ENCODE data around the gene R3HCC1L. TPM values are rescaled to one million over a fixed set of nuclear protein-coding genes. Genes with fewer than 3 reads are reported as not detected.

R3HCC1L gene
- total RNA-seq, 4 donors from 2014 or later: 9.0 to 11.6 (median 9.9) TPM

DNA sequence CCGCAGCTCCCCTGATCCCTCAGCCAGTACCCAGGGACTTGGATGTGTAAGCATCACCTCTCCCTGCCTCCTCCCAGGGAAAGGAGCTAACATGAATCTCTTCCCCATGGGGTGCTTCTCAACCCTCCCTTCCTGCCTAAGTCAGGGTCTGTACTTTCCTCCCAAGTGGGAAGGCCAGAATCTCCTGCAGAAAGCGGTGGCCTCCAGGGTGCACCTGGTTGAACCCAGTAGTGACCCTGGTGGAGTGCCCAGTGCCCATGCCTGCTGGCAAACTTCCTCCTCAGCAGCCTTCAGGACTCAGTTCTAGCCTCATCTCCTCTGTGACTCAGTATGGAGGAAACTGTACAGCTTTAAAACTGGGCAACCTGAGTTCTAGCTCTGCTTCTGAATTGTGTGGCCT is 136.3 kb downstream of the R3HCC1L start:
- Histone ChIP-seq H3K4me3 (no peak overlapping the region), H3K4me1 (peaks cover 22 to 53% (median 47%) of the 10 kb centered on the region in 4 donors), H3K27me3 (no peaks in the 10 kb centered on the region), H3K9me3 (no peaks in the 10 kb centered on the region), H3K27ac (replicated peaks in 1 of 4) (no peak overlapping the region), H3K36me3 (no peaks in the 10 kb centered on the region)
- DNase-seq (ENCODE audit: extremely low spot score): no peak
- TF ChIP-seq, protein P1, sequence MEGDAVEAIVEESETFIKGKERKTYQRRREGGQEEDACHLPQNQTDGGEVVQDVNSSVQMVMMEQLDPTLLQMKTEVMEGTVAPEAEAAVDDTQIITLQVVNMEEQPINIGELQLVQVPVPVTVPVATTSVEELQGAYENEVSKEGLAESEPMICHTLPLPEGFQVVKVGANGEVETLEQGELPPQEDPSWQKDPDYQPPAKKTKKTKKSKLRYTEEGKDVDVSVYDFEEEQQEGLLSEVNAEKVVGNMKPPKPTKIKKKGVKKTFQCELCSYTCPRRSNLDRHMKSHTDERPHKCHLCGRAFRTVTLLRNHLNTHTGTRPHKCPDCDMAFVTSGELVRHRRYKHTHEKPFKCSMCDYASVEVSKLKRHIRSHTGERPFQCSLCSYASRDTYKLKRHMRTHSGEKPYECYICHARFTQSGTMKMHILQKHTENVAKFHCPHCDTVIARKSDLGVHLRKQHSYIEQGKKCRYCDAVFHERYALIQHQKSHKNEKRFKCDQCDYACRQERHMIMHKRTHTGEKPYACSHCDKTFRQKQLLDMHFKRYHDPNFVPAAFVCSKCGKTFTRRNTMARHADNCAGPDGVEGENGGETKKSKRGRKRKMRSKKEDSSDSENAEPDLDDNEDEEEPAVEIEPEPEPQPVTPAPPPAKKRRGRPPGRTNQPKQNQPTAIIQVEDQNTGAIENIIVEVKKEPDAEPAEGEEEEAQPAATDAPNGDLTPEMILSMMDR (IDR thresholded peaks at IDR 0.05): no peak
- TF ChIP-seq EP300 (IDR thresholded peaks at IDR 0.05) (no peak), POLR2A (IDR thresholded peaks at IDR 0.05; ENCODE audit: low read depth) (no peak), POLR2AphosphoS5 (IDR thresholded peaks at IDR 0.05) (no peak)
- intact Hi-C loops (cut with DNase I): no loop called here
- WGBS: 86% methylated on average over 1 of the region's 2 CpGs

DNA sequence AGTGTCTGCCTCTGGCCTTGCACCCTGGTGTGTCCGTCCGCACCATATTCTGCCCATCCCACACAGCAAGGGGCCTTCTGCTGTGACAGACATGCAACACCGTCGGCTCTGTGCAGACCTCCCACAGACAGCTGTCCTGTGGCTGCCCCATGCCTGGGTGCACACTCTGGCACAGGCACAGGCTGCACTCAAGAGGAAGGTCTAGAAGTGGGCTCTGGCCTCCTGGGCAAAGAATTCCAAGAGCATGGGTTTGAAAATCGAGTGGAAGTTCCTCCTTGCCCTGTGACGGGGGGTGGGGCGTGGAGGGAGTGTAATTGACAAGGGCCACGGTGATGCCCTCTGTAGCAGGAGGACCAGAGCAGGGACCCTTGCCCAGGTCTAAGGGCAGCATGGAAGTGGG is 137.8 kb downstream of the R3HCC1L start:
- H3K27ac ChIP-seq (replicated peaks in 1 of 4): no peak overlapping the region
- 67% methylated on average over 6 of the region's 8 CpGs for WGBS
- H3K4me1 ChIP-seq: peaks cover 22 to 38% (median 32%) of the 10 kb centered on the region in 4 donors
- intact Hi-C loops (cut with DNase I): no loop called here
- H3K4me3 ChIP-seq: no peak overlapping the region
- no peak for TF ChIP-seq EP300 (IDR thresholded peaks at IDR 0.05)
- TF ChIP-seq, protein P1 (IDR thresholded peaks at IDR 0.05): no peak
- no peak for TF ChIP-seq POLR2AphosphoS5 (IDR thresholded peaks at IDR 0.05)
- TF ChIP-seq POLR2A (IDR thresholded peaks at IDR 0.05; ENCODE audit: low read depth): no peak
- no peaks in the 10 kb centered on the region for H3K36me3 ChIP-seq
- H3K27me3 ChIP-seq: no peaks in the 10 kb centered on the region
- no peak for DNase-seq (ENCODE audit: extremely low spot score)
- no peaks in the 10 kb centered on the region for H3K9me3 ChIP-seq

DNA sequence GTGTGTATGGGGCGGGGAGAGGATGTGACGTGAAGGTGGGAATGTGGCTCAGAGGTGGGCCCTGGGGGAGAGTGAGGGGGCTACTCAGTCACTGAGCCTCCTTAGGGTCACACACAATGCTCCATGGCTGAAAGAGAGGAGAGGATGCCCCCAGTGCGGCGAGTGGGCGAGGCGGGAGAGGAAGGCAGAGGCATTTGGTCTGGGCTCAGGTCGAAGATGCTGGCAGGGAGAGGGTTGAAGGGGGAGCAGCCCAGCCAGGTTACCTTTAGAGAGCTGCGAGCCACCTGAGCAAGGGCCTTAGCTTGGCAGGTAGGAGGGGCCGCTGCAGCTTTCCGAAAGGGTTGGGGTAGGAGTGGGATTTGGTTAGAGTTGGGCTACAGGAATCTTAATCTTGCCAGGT is 138.2 kb downstream of the R3HCC1L start:
- TF ChIP-seq POLR2AphosphoS5 (IDR thresholded peaks at IDR 0.05) (no peak), EP300 (IDR thresholded peaks at IDR 0.05) (no peak), POLR2A (IDR thresholded peaks at IDR 0.05; ENCODE audit: low read depth) (no peak)
- TF ChIP-seq, protein P1 (IDR thresholded peaks at IDR 0.05): no peak
- no peaks in the 10 kb centered on the region for H3K27me3 ChIP-seq
- no peaks in the 10 kb centered on the region for H3K36me3 ChIP-seq
- H3K27ac ChIP-seq (replicated peaks in 1 of 4): no peak overlapping the region
- DNase-seq (ENCODE audit: extremely low spot score): no peak
- no peak overlapping the region for H3K4me3 ChIP-seq
- peaks cover 22 to 34% (median 28%) of the 10 kb centered on the region in 4 donors for H3K4me1 ChIP-seq
- WGBS: 90% methylated on average over 10 of the region's 10 CpGs
- H3K9me3 ChIP-seq: no peaks in the 10 kb centered on the region
- intact Hi-C loops (cut with DNase I): no loop called here

DNA sequence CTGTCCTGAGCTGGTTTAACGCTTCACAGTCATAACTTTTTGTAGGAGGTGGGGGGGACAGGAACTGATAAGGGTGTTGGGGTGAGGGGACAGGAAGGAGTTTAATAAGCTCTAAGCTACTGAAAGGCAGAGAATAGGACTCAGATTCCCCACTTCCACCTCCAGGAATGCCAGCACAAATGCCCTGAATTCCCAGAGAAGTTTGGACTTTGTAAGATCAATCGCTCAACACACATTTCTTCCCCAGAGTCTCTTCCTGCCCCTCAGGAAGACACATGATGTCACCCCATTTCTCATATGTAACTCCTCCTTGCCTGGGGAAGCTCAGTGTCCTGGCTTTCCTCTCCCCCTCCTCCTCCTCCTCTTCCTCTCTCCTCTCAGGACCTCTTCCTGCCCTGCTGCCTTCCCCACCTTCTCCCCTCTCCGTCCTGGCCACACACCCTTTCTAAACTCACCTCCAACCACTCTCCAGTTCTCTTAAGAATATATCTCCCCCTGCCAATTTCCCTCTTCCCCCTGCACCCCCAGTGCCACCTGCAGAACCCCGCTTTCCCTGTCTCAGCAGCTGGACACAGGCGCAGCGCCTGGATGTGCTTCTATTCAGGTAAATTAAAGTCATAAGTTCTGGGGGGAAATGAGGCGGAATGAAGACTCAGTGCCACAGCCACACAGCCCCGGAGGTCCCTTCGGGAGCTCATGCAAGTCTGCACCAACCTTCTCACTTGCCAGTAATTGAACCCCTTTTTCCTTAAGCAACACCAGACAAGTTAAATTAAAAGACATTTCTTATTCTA is 138.8 kb downstream of the R3HCC1L start:
- H3K4me1 ChIP-seq: peaks cover 22 to 30% (median 25%) of the 10 kb centered on the region in 4 donors
- no peaks in the 10 kb centered on the region for H3K27me3 ChIP-seq
- no peaks in the 10 kb centered on the region for H3K36me3 ChIP-seq
- DNase-seq (ENCODE audit: extremely low spot score): no peak
- H3K27ac ChIP-seq (replicated peaks in 1 of 4): no peak overlapping the region
- intact Hi-C loops (cut with DNase I): no loop called here
- TF ChIP-seq EP300 (IDR thresholded peaks at IDR 0.05): no peak
- TF ChIP-seq, protein P1 (IDR thresholded peaks at IDR 0.05): no peak
- no peak for TF ChIP-seq POLR2A (IDR thresholded peaks at IDR 0.05; ENCODE audit: low read depth)
- TF ChIP-seq POLR2AphosphoS5 (IDR thresholded peaks at IDR 0.05): no peak
- H3K4me3 ChIP-seq: no peak overlapping the region
- H3K9me3 ChIP-seq: no peaks in the 10 kb centered on the region
- 90% methylated on average over 9 of the region's 9 CpGs for WGBS
